ENCODE data around the gene YBX2.
"Not testable (repeated sequence)": the region's sequence is repeated elsewhere in the genome, so short reads cannot be mapped to it uniquely, and the experiment has no call there.

YBX2 gene

DNA sequence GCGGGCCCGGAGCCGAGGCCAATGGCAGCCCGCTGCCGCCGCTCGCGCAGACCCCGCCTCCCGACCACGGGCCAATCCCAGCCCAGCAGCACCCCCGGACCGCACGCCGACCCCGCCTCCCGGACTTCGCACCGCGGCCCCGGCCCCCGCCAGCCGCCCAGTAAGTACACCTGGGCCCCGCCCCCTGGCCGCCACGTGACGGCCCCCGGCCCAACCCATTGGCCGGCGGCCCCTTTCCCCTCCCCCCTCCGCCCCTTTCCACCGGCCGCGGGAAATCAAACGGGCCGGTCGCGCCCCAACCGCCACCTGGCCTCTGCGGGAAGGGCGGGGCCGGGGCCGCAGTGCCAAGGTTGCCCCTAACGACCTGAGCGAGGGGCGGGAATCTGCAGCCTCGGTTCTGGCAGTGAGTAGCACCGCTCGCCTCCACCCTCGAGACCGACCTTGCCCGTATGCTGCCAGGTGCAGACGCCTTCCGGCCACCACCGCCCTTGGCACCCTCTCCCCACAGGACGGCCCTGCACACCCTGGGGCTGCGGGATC lies at the start of gene YBX2:
Gene YBX2, minus strand, starts transcription at position 26 of the 540 bp plus-strand sequence. CDS start 139 bp downstream, outside the sequence.
- DNase-seq = no peak

DNA sequence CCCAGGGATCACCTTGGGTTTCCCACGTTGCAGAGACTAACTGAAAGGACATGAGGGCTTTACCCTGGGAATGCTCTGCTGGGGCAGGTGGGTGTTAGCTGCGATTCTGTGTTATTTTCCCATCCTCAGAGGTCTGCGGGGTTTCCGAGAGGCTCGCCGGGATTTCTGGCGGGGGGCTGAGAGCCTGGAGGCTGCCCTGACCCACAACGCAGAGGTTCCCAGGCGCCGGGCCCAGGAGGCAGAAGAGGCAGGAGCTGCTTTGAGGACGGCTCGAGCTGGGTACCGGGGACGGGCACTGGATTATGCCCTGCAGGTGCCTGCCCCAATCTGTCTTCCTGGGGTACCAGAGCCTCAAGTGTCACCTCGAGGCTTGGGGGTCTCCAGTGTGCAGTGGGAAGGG lies 48.8 kb upstream of the YBX2 start:
- no peak for DNase-seq

DNA sequence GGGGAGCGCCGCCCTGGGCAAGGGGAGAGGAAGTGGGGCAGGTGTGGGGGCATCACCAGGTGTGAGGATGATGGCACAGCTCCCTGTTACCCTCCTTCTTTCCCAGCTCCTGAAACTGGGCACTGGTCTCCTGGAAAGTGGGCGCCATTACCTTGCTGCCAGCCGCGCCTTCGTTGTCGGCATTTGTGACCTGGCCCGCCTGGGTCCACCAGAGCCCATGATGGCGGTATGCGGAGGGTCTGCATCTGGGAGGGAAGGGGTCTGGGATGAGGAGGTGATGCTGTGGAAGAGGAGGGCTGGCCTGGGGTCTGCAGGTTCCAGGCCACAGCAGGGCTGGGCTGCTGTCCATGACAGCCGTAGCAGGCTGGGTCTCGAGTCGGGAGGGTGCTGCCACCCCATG lies 47.4 kb upstream of the YBX2 start:
- DNase-seq = no peak

DNA sequence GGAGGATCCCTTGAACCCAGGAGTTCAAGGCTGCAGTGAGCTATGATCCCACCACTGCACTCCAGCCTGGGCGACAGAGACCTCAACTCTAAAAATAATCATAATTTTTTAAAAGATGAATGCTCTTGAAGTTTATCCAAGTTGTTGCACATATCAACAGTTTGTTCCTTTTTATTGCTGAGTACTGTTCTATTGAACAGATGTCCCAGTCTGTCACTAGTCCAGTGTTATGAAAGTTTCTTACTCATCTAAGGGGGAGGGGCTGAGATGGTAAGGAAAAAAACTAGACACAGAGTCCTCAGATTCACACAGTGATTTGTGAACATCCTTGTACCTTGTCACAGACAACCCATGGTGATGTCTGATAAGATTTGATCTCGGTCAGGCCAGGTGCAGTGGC lies 45.7 kb upstream of the YBX2 start:
- no peak for DNase-seq

DNA sequence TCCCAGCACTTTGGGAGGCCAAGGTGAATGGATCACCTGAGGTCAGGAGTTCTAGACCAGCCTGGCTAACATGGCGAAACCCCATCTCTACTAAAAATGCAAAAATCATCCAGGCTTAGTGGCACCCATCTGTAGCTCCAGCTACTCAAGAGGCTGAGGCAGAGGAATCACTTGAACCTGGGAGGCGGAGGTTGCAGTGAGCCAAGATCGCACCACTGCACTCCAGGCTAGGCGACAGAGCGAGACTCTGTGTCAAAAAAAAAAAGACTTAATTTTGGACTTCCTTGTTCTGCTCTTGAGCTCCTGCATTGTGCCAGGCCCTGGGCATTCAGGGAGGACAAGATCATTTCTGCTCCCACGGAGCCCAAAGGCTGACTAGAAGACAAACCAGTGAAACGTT lies 43.2 kb upstream of the YBX2 start:
- DNase-seq = not testable (repeated sequence)

DNA sequence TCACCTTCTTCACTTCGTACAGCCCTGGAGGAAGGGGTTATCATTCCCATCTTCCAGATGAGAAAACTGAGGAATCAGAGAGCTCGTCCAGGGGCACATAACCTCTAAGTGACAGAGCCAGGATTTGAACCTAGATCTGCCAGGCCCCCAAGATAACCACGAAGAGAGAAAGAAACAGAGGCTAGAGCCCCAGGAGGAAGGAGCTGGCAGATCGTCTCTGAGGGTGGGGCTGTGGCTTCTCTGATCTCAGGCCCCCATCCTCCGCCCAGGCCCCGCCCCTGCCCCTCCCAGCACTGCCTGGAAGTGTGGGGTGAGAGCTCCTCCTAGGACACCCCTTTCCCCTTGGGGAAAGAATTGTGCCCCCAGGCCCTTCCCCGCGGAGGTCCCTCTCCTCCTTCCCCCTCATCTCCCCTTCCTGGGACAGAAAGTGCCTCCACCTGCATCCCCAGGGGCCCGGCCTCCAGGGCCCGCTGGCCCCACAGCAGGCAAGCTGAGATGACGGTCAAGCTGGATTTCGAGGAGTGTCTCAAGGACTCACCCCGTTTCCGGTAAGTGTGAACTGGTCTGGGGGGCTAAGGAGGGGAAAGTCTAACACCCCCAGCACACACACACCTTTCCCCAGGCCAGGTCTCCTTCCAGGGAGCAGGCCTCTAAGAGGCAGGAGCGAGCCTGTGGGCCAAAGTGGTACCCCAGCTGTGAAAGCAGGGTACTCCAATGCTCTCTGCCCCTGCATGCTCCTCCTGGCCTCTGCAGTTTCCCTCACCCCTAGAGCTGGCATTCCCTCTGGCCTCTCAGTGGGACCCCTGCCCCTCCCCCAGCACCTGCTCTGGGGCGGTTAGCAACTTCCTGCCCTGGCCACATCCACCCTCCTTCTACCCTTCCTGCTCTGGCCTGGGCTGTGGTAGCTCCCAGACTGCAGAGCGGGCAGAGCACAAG lies 42.1 kb upstream of the YBX2 start, which contains the start of gene ACAP1:
Gene ACAP1, plus strand, starts transcription at position 290 of the 936 bp plus-strand sequence. Its CDS starts 206 bp downstream, at position 496.
- DNase-seq = peak; percentile 16 to 23

DNA sequence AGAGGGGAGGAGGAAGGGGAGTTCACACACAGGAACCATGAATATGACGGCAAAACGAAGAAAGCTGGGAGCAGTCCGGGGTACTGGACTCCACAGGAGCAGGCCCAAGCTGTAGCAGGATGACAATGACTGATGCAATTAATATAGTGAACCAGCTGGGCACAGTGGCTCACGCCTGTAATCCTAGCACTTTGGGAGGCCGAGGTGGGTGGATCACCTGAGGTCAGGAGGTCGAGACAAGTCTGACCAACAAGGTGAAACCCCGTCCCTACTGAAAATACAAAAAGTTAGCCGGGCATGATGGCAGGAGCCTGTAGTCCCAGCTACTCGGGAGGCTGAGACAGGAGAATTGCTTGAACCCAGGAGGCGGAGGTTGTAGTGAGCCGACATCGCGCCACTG lies 41.3 kb upstream of the YBX2 start:
- not testable (repeated sequence) for DNase-seq

DNA sequence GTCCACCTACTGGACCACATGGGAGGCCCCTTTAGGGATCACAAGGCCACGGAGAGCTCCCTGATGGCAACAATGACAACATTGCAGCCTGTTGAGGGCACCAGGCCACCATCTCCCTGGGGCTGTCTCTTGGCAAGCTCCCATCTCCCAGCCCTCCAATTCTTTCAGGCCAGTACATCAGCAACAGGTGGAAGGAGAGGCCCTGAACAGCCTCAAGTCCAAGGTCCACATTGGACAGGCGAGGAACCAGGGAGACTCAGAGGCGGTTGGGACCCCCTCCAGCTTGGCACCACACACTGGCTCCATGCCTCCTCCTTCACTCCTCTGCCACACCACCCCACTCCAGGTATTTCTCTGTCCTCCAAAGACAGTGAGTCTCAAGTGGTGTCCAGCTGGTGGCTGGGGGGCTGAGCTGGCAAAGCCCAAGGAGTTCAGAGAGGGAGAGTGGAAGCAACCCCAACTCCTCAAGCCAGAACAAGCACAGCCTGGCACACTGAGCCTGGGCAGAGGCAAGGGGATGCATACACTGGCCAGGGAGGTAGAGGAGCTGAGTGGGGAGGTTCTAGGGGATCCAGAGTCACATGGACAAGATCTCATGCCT lies 40.6 kb upstream of the YBX2 start:
- no peak for DNase-seq

DNA sequence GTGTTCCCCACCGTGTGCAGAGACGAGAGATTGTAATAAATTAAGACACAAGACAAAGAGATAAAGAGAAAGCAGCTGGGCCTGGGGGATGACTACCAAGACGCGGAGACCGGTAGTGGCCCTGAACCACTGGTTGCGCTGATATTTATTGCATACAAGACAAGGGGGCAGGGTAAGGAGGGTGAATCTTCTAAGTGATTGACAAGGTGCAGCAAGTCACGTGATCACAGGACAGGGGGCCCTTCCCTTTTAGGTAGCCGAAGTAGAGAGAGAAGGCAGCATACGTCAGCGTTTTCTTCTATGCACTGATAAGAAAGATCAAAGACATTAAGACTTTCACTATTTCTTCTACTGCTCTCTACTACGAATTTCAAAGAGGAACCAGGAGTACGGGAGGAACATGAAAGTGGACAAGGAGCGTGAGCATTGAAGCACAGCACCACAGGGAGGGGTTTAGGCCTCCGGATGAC lies 38.2 kb upstream of the YBX2 start:
- not testable (repeated sequence) for DNase-seq

DNA sequence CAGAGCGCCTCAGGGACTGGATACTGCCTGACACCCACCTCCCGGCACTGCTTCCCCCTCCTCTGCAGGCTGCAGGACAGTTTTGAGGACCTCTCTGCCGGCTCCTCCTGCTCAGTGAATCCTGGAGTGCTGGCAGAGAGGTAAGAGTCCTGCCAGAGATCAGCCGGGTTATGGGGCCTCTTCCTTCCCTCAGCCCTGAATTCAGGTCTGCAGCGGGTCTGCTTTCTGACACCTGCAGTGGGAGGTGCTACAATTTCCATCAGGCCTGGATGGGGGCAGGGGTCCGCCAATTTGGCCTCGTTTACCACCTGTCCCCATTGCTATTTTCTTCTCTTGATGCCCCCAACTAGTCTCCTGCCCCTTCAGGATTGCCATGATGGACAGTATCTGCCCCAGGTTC lies 37.7 kb upstream of the YBX2 start:
- no peak for DNase-seq

DNA sequence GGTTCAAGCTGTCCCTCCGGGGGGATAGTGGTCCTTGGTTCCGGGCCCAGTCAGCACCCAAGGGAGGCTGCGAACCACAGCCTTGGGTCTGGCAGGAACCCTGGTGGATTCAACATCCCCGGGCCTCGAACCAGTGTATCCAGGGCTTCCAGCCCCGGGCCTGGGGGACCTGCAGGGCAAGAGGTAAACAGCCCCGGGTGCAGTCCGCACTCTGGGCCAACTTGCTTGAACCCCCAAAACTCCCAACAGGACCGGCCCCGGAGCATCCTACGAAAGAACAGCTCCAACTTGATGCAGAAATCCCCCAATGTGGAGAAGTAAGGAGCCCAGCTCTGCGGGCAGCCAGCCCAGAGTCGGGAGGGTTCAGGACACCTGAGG lies 36.2 kb upstream of the YBX2 start:
- DNase-seq = no peak

DNA sequence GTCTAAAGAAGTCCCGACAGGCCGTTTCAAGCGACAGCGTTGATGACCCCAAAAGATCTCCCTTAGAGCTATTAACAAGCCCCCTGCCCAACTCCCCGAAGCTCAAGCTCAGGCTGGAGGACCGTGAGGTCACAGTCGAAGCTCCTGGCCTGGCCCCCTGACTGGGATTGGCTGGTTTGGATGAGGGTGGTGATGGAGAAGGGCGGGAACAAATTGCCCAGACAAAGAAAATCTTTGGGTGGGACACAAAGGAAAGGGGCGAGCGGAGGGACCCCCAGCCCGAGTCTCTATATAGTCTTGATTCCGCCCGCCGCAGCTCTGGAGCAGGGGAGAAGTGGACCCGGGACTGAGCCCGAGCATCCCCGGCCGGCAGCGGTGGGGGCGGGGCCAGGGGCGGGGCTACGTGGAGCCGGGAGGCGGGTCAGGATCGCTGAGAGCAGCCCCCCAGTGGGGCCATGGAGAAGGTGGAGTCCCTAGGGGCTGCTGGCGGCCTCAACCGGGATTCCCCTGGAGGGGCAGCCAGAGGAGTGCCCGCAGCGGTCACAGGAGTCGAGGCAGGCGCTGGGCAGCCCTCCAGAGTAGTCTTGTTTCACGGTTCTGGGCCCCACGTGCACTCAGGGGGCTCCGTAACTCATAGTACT lies 35.7 kb upstream of the YBX2 start:
- peak; percentile 33 to 50 for DNase-seq

DNA sequence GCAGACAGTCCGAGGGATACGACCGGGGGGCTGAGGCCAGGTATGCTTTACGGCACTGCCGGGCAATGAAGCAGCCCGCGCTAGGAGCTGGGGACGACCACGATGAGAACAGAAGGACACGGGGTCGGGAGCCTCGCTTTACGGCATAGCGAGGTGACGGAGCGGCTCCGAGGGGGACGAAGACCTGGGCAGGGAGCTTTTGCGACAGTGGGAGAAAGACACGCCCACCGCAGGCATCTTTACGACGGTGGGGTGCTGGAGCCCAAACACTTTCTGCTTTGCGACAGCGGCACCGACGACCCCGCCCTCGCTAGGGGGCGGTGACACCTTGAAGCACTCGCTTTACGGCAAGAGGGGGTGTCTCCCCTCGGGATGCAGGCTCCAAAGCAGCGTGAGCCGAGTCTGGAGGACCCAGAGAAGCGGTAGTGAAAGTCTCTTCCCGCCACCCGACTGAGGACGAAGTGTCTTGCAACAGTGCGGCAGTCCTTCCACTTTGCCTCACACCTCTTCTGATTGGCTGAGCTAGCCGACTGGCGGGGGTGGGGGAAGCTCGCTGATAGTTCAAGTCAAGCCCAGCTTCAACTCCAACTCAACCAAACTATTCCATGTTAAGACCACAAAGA lies 35.0 kb upstream of the YBX2 start:
- peak; percentile 85 to 94 for DNase-seq

DNA sequence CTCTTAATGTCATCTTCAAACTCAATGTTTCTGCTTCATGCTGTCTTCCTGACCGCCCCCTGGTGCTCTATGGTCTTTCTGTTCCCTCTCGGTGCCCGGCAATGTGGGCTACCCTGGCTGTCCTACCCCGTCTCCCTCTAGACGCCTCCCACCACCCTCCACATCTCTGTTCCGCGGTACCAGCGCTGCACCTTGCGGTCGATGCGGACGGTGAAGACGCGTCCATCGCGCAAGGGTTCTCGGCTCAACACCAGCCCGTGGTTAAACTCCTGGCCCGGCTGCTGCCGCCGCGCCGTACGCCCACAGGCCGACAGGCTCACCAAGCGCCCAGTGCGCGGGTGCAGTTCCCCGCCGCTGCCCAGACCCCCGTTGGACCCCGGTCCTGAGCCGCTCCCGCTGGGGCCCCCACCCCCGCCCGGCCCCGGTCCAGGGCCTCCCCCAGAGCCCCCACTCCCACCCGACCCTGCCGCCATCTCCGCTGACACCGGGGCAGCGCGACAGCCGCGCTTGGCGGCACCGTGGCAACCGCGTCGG lies 34.5 kb upstream of the YBX2 start, which contains the start of gene NEURL4:
Gene NEURL4, minus strand, starts transcription at position 496 of the 534 bp plus-strand sequence. Its CDS starts 23 bp downstream, at position 473.
- DNase-seq = no peak

DNA sequence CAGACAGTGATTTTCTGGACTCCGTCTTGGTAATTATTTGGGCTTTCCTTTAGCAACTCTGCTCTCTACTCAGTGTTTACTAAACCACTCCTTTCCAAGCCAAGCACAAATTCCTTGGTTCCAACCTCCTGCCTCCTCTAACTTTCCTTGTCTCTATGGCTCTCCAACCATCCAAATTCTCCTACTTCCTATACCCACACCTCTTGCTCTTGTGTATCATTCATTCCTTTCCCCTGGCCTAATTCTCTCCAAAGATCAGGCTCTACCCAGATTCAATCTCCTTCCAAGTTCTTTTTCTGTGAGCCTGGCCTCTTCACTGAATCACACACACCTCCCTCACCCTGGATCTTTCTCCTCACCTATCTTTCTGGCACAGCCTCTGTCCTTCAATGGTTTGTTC lies 33.6 kb upstream of the YBX2 start:
- no peak for DNase-seq

DNA sequence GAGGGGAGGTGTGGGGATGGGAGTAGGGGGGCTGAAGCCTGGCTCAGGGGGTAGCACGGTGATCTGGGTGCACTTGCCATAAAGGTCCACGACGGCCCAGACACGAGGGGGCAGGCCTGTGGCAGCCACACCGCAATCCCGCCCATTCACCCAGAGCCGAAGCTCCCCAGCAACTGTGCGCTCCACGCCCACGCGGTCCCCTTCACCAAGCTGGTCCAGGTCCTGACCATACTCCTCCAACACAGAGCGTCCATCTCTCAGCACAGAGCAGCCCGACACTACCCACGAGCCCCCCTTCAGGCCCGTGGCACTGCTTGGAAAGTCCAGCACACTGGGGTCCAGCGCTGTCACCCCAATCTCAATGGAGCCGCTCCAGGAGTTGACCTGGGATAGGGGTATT lies 33.1 kb upstream of the YBX2 start:
- DNase-seq = no peak

DNA sequence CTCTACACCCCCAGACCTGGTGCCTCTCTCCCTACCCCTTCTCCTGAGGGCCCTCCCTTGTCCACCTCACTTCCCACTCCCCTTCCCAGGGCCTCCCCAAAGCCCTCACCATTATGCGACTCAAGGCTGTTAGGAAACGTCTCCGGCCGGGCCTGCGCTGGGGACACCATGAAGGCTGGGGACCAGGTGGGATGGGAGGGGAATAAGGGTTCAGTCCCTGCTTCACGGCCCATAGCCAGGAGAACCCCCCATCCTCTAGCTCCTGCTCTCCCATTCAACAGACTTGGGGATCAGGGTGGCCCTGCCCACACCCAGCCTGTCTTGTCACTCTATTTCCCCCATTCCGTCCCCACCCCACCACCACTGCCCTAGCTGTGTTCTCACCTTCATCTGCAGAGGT lies 32.6 kb upstream of the YBX2 start:
- DNase-seq = no peak

DNA sequence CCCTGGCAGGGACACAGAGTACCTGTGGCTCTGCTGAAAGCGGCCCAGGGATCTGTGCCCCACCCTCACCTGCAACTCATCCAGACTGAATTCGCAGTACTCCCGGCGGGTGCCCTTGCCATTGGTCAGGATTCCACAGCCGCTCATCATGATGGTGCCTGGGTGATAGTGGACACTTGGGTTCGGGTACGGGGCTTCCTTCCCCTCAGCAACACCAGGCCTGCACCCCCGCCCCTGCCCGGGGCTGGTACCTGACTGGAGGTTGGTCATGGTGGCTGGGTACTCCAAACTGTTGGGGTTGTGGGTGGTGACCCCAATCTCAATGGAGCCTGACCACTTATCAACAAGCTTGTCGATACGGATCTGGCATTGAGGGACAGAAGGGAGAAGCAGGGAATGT lies 31.7 kb upstream of the YBX2 start:
- DNase-seq = no peak

DNA sequence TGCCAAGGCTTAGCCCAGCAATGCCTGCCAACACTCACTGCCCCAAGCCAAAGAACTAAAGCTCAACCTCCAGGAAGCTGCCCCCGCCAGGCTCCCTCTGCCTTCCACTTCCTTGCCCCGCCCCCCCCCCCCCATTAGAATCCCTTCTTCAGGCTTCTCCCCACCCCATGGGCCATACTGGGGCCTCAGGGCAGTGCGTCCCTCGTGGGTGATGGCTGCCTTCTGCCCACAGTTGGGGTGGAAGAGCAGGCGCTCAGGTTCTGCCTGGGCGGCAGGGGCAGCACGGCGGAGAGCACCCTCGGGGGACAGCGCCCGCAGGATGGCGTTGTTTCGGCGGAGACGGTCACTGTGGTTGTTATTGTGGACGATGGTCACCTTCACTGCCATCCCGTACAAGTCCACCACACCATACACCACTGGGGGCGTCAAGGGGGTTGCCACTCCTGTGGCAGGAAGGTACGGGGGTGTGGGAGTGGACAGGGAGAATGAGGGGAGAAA lies 30.6 kb upstream of the YBX2 start:
- no peak for DNase-seq

DNA sequence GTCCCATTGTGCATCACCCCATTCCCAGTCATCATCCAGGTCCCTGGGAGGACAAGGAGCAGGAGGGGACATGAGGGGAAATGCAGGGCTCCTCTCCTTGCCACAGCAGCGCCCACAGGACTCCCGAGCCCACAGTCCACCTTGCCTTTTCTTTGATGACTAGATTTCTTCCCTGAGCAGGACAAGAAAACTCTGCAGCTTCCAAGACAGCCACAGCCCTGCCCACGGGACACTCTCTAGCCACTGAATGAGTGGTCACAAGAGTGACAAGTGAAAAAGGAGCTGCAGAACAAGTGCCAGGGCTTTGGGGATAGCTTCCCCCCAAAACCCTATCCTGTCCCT lies 30.0 kb upstream of the YBX2 start:
- DNase-seq = no peak

DNA sequence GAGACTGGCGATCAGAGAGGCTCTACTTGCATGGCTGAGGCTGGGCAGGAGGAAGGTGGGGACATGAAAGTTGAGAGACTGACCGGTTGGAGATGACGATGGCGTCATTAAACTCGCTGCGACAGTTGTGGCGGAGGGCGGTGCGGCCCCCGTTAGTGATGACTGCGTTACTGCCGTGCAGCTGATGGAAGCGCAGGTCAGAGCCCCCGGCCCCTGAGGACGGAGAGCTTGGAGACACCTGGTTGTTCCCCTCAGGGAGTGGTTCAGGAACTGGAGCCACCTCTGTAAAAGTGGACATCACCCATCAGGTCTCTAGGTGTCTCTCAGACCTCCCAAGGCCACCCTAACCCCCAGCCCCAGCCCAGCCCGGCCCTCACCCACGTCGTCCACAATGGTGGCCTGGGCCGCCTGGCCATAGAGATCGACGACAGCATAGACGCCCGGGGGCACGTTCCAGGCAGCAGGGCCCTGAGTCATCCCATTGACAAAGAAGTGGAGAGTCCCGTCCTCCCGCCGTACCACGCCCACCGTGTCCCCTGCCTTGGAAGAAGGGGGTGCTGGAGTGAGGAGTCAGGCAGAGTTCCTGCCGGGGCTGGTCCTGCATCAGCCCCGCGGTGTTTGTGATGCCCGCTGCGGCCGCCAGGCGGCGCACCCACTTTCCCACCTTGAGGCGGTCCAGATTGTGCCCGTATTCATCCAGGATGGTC lies 29.4 kb upstream of the YBX2 start:
- no peak for DNase-seq
